Astrocyte of the cerebellum (primary cell): Measurements from ENCODE around the gene NDRG4.

Experiments
- DNase-seq: peaks from one replicate; pipeline ENCODE4 v3.0.0-alpha.2; 2011; ENCODE audit warnings: low read depth
- H3K4me3 ChIP-seq: 2 replicates; pipeline ENCODE4 v1.5.1; 2011; ENCODE audit warnings: mild to moderate bottlenecking, low read depth, low read length, moderate library complexity
- CTCF ChIP-seq: IDR thresholded peaks from 2 replicates; pipeline ENCODE4 v1.5.1; 2012; ENCODE audit warnings: low read length, low read depth, moderate library complexity, mild to moderate bottlenecking; ENCODE audit errors: missing control alignments
- in situ Hi-C: cut with HindIII; loops from 2 replicates; pipeline ENCODE4 v1.10.0; 2017; ENCODE audit warnings: low sequenced_read_pairs

Gene NDRG4

GRCh38 chr16:58508671-58509251 lies 8.8 kb downstream of the NDRG4 start:
- TF ChIP-seq CTCF: no peak
- H3K4me3 ChIP-seq: no peak overlapping the region
- in situ Hi-C loops: no loop called here
- no peak for DNase-seq

GRCh38 chr16:58509256-58510096 lies 9.5 kb downstream of the NDRG4 start:
- TF ChIP-seq CTCF: no peak
- no peak for DNase-seq
- H3K4me3 ChIP-seq: no peak overlapping the region
- in situ Hi-C loops: no loop called here

GRCh38 chr16:58510097-58510775 lies 10.3 kb downstream of the NDRG4 start:
- DNase-seq: no peak
- no peak overlapping the region for H3K4me3 ChIP-seq
- TF ChIP-seq CTCF: no peak
- in situ Hi-C loops: no loop called here

GRCh38 chr16:58510776-58511628 lies 11.1 kb downstream of the NDRG4 start:
- no peak for DNase-seq
- in situ Hi-C loops: no loop called here
- TF ChIP-seq CTCF: no peak
- H3K4me3 ChIP-seq: no peak overlapping the region

GRCh38 chr16:58511933-58512815 lies 12.2 kb downstream of the NDRG4 start:
- in situ Hi-C loops: no loop called here
- peak; percentile 77 for TF ChIP-seq CTCF
- DNase-seq: peak; percentile 20
- H3K4me3 ChIP-seq: no peak overlapping the region
